Karpas-422 (cell line): Measurements from ENCODE around the gene HOXA5. TPM values are rescaled to one million over a fixed set of nuclear protein-coding genes. Genes with fewer than 3 reads are reported as not detected.

ENCODE experiments used
- DNase-seq: peaks from one replicate; pipeline ENCODE4 v3.0.0-alpha.2; 2015
- H2AFZ ChIP-seq: fragments of 200-600 bp; sonication (generic); 2 replicates; pipeline ENCODE4 v1.6.1; 2014; ENCODE audit warnings: antibody characterized with exemption, low read length, mixed read lengths
- H3K27ac ChIP-seq: fragments of 200-600 bp; sonication (generic); 2 replicates; pipeline ENCODE4 v1.5.1; 2014; ENCODE audit warnings: mild to moderate bottlenecking, low read length, moderate library complexity
- H3K27me3 ChIP-seq: fragments of 200-600 bp; sonication (generic); 2 replicates; pipeline ENCODE4 v1.6.1; 2014; ENCODE audit warnings: low read length, mixed read lengths
- H3K36me3 ChIP-seq: fragments of 200-600 bp; sonication (generic); 2 replicates; pipeline ENCODE4 v1.6.1; 2014; ENCODE audit warnings: low read length, mixed read lengths; ENCODE audit not compliant: insufficient read depth
- H3K4me1 ChIP-seq: fragments of 200-600 bp; sonication (generic); 2 replicates; pipeline ENCODE4 v1.6.1; 2014; ENCODE audit warnings: mild to moderate bottlenecking, low read length, mixed read lengths
- H3K4me2 ChIP-seq: fragments of 200-600 bp; sonication (generic); 2 replicates; pipeline ENCODE4 v1.6.1; 2014; ENCODE audit warnings: low read length, low read depth, mild to moderate bottlenecking; ENCODE audit not compliant: poor library complexity, severe bottlenecking
- H3K4me3 ChIP-seq: fragments of 200-600 bp; sonication (generic); 2 replicates; pipeline ENCODE4 v1.5.1; 2014; ENCODE audit warnings: mild to moderate bottlenecking, antibody characterized with exemption, low read length, mixed read lengths
- H3K79me2 ChIP-seq: fragments of 200-600 bp; sonication (generic); 2 replicates; pipeline ENCODE4 v1.6.1; 2014; ENCODE audit warnings: mild to moderate bottlenecking, low read length, mixed read lengths
- H3K9ac ChIP-seq: fragments of 200-600 bp; sonication (generic); 2 replicates; pipeline ENCODE4 v1.6.0; 2014; ENCODE audit warnings: low read length
- H3K9me2 ChIP-seq: fragments of 200-600 bp; sonication (generic), shearing (Covaris generic); replicated peaks from 2 replicates; pipeline ENCODE4 v1.6.0; 2014; ENCODE audit warnings: mild to moderate bottlenecking, low read length, moderate library complexity; ENCODE audit not compliant: insufficient read depth
- H3K9me3 ChIP-seq: fragments of 300-700, 200-600 bp; sonication (generic); 2 replicates; pipeline ENCODE4 v1.6.1; 2014; ENCODE audit warnings: low read length, mixed read lengths
- H4K20me1 ChIP-seq: fragments of 200-600 bp; sonication (generic); 2 replicates; pipeline ENCODE4 v1.6.1; 2014; ENCODE audit warnings: mild to moderate bottlenecking, antibody characterized with exemption, low read length, low read depth; ENCODE audit not compliant: insufficient read depth
- total RNA-seq: library from RNA; depleted of rRNA; stranded (reverse); fragments of >200 nt; shearing (Covaris generic); gene quantifications from 2 replicates; pipeline ENCODE4 v1.2.3, GENCODE V29; 2014; ENCODE audit warnings: low replicate concordance

Gene HOXA5
- total RNA-seq, 1 experiment from 2014 or later: 4.1 TPM

- Histone ChIP-seq H3K27ac (no peak overlapping the region), H3K79me2 (peaks cover 18% of the 10 kb centered on the region; the same call in 1 of the 2 replicates), H3K9ac (no peak overlapping the region)
Measured at GRCh38 chr7:27138472-27138871, 5.0 kb downstream of the HOXA5 start.

GRCh38 chr7:27137640-27138315, 5.7 kb downstream of the HOXA5 start:
- Histone ChIP-seq H4K20me1 (no peaks in the 10 kb centered on the region), H3K79me2 (peaks cover 21% of the 10 kb centered on the region; the same call in 1 of the 2 replicates), H3K27me3 (no peaks in the 10 kb centered on the region), H3K4me1 (no peaks in the 10 kb centered on the region), H3K4me2 (no peak overlapping the region), H3K9ac (no peak overlapping the region), H3K4me3 (no peak overlapping the region), H2AFZ (no peak overlapping the region), H3K27ac (no peak overlapping the region), H3K9me3 (no peaks in the 10 kb centered on the region), H3K9me2 (no peaks in the 10 kb centered on the region), H3K36me3 (peaks cover 10% of the 10 kb centered on the region; the same call in 1 of the 2 replicates)
- DNase-seq: no peak

More at GRCh38 chr7:27138472-27138871, 5.0 kb downstream of the HOXA5 start:
- no peaks in the 10 kb centered on the region for H3K27me3 ChIP-seq
- H2AFZ ChIP-seq: no peak overlapping the region
- no peaks in the 10 kb centered on the region for H3K9me3 ChIP-seq
- H3K36me3 ChIP-seq: peaks cover 10% of the 10 kb centered on the region; the same call in 1 of the 2 replicates
- H3K4me2 ChIP-seq: no peak overlapping the region
- H3K4me3 ChIP-seq: no peak overlapping the region
- no peaks in the 10 kb centered on the region for H3K4me1 ChIP-seq
- no peaks in the 10 kb centered on the region for H4K20me1 ChIP-seq
- no peak for DNase-seq
- H3K9me2 ChIP-seq: no peaks in the 10 kb centered on the region

- no peak for DNase-seq
- Histone ChIP-seq H3K27me3 (no peaks in the 10 kb centered on the region), H3K9me3 (no peaks in the 10 kb centered on the region), H3K9me2 (no peaks in the 10 kb centered on the region), H3K27ac (no peak overlapping the region), H3K4me3 (no peak overlapping the region), H3K79me2 (peaks cover 21% of the 10 kb centered on the region; the same call in 1 of the 2 replicates), H3K9ac (no peak overlapping the region), H3K36me3 (peaks cover 10% of the 10 kb centered on the region; the same call in 1 of the 2 replicates), H3K4me2 (no peak overlapping the region), H2AFZ (no peak overlapping the region), H4K20me1 (no peaks in the 10 kb centered on the region), H3K4me1 (no peaks in the 10 kb centered on the region)
Measured at GRCh38 chr7:27134392-27134791, 9.1 kb downstream of the HOXA5 start.

GRCh38 chr7:27133409-27134231, 9.9 kb downstream of the HOXA5 start:
- H4K20me1 ChIP-seq: no peaks in the 10 kb centered on the region
- DNase-seq: no peak
- H3K27ac ChIP-seq: no peak overlapping the region
- H3K9me2 ChIP-seq: no peaks in the 10 kb centered on the region
- H3K4me3 ChIP-seq: no peak overlapping the region
- no peaks in the 10 kb centered on the region for H3K4me1 ChIP-seq
- H3K9me3 ChIP-seq: no peaks in the 10 kb centered on the region
- no peak overlapping the region for H3K4me2 ChIP-seq
- H3K27me3 ChIP-seq: no peaks in the 10 kb centered on the region
- peaks cover 10% of the 10 kb centered on the region; the same call in 1 of the 2 replicates for H3K36me3 ChIP-seq
- no peak overlapping the region for H2AFZ ChIP-seq
- peaks cover 21% of the 10 kb centered on the region; the same call in 1 of the 2 replicates for H3K79me2 ChIP-seq
- no peak overlapping the region for H3K9ac ChIP-seq

- Histone ChIP-seq H4K20me1 (no peaks in the 10 kb centered on the region), H3K27me3 (no peaks in the 10 kb centered on the region), H3K36me3 (peaks cover 4% of the 10 kb centered on the region; the same call in 1 of the 2 replicates), H3K79me2 (peaks cover 21% of the 10 kb centered on the region; the same call in 1 of the 2 replicates), H3K9me3 (no peaks in the 10 kb centered on the region), H3K4me1 (peaks cover 3% of the 10 kb centered on the region), H3K9ac (no peak overlapping the region), H2AFZ (no peak overlapping the region), H3K27ac (no peak overlapping the region), H3K9me2 (no peaks in the 10 kb centered on the region), H3K4me3 (no peak overlapping the region), H3K4me2 (no peak overlapping the region)
- no peak for DNase-seq
Measured at GRCh38 chr7:27132978-27133377, 10.5 kb downstream of the HOXA5 start.

- no peak overlapping the region for H3K9ac ChIP-seq
Measured at GRCh38 chr7:27132214-27132613, 11.3 kb downstream of the HOXA5 start.

GRCh38 chr7:27131390-27131819, 12.1 kb downstream of the HOXA5 start:
- no peak overlapping the region for H3K4me3 ChIP-seq
- peaks cover 9% of the 10 kb centered on the region for H3K4me1 ChIP-seq
- DNase-seq: no peak
- H3K4me2 ChIP-seq: no peak overlapping the region
- no peak overlapping the region for H3K27ac ChIP-seq
- no peaks in the 10 kb centered on the region for H3K27me3 ChIP-seq
- H3K9ac ChIP-seq: no peak overlapping the region
- H3K36me3 ChIP-seq: no peaks in the 10 kb centered on the region
- H3K9me2 ChIP-seq: no peaks in the 10 kb centered on the region
- H3K79me2 ChIP-seq: peaks cover 19% of the 10 kb centered on the region; the same call in 1 of the 2 replicates
- H4K20me1 ChIP-seq: no peaks in the 10 kb centered on the region
- H2AFZ ChIP-seq: no peak overlapping the region
- no peaks in the 10 kb centered on the region for H3K9me3 ChIP-seq

More at GRCh38 chr7:27132214-27132613, 11.3 kb downstream of the HOXA5 start:
- Histone ChIP-seq H4K20me1 (no peaks in the 10 kb centered on the region), H3K36me3 (no peaks in the 10 kb centered on the region), H3K27ac (no peak overlapping the region), H3K4me3 (no peak overlapping the region), H2AFZ (no peak overlapping the region), H3K9me3 (no peaks in the 10 kb centered on the region), H3K27me3 (no peaks in the 10 kb centered on the region), H3K9me2 (no peaks in the 10 kb centered on the region), H3K4me1 (peaks cover 9% of the 10 kb centered on the region), H3K79me2 (peaks cover 19% of the 10 kb centered on the region; the same call in 1 of the 2 replicates), H3K4me2 (no peak overlapping the region)
- DNase-seq: no peak
